Measurements from ENCODE around the gene DPP10. TPM values are rescaled to one million over a fixed set of nuclear protein-coding genes. Genes with fewer than 3 reads are reported as not detected.
A peak's percentile ranks its signal among the peaks of the same experiment; 100 is the strongest.

DPP10 gene
- total RNA-seq (ENCODE audit: low replicate concordance): 3.4 and 6.5 TPM in 2 replicates

DNA sequence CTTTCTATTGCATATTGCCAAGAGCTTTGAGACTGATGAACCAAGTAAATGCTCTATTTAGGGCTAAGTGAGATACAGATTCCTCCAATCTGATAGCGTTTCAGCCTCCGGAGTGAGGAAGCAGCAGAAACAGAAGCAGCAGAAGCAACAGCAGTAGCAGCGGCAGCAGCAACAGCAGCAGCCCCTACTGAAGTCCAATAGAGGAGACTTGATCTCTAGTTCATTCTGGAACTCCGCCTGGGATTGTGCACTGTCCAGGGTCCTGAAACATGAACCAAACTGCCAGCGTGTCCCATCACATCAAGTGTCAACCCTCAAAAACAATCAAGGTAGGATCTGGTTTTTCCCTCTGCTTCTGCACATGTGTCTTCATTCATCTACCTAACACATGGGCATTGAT lies at the start of gene DPP10:
TSS of gene DPP10 (plus strand) at position 132 of the 400 bp plus-strand sequence.
- Histone ChIP-seq H3K9me3 (ENCODE audit: low read depth) (no peaks in the 10 kb centered on the region), H3K4me3 (peak within 1 kb of the TSS; percentile 1), H4K20me1 (ENCODE audit: low read depth) (no peaks in the 10 kb centered on the region), H3K36me3 (no peaks in the 10 kb centered on the region), H3K27me3 (no peaks in the 10 kb centered on the region), H3K4me1 (no peaks in the 10 kb centered on the region), H3K4me2 (peak within 1 kb of the TSS; percentile 43), H2AFZ (replicated peaks) (no peak within 1 kb of the TSS), H3K79me2 (ENCODE audit: low read depth) (no peaks in the 10 kb centered on the region), H3K9ac (no peak within 1 kb of the TSS), H3F3A (ENCODE audit: low read depth) (no peaks in the 10 kb centered on the region), H3K27ac (no peak within 1 kb of the TSS)
- Mint-ChIP-seq H3K27ac (no peak within 1 kb of the TSS), H3K36me3 (no peaks in the 10 kb centered on the region), H3K4me3 (no peak within 1 kb of the TSS), H3K4me1 (no peaks in the 10 kb centered on the region), H3K9me3 (no peaks in the 10 kb centered on the region), H3K27me3 (ENCODE audit: insufficient read depth, low read depth) (peaks cover 2% of the 10 kb centered on the region)
- peak; percentile 82 for DNase-seq (ENCODE audit: low spot score)
- TF ChIP-seq EZH2 (IDR thresholded peaks at IDR 0.05): no peak
- no peak for TF ChIP-seq EZH2phosphoT487 (IDR thresholded peaks at IDR 0.05)
- TF ChIP-seq, protein P1, sequence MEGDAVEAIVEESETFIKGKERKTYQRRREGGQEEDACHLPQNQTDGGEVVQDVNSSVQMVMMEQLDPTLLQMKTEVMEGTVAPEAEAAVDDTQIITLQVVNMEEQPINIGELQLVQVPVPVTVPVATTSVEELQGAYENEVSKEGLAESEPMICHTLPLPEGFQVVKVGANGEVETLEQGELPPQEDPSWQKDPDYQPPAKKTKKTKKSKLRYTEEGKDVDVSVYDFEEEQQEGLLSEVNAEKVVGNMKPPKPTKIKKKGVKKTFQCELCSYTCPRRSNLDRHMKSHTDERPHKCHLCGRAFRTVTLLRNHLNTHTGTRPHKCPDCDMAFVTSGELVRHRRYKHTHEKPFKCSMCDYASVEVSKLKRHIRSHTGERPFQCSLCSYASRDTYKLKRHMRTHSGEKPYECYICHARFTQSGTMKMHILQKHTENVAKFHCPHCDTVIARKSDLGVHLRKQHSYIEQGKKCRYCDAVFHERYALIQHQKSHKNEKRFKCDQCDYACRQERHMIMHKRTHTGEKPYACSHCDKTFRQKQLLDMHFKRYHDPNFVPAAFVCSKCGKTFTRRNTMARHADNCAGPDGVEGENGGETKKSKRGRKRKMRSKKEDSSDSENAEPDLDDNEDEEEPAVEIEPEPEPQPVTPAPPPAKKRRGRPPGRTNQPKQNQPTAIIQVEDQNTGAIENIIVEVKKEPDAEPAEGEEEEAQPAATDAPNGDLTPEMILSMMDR (IDR thresholded peaks at IDR 0.05): no peak

DNA sequence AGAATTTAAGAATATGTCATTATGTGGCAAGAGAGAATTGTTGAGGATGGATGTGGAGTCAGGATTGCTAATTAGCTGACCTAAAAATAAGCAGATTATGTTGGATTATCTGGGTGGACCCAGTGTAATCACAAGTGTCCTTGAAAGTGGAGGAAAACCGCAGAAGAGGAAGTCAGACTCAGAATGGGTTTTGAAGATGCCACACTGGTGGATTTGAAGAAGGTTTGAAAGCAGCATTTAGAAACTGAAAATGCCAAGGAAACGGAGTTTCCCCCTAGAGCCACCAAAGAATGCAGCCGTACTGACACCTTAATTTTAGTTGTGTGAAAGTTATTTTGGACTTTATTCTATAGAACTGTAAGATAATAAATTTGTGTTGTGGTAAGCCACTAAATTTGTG lies 41.6 kb upstream of the DPP10 start:
- no peak for DNase-seq (ENCODE audit: low spot score)
- H3K9me3 ChIP-seq (ENCODE audit: low read depth): no peaks in the 10 kb centered on the region
- H3F3A ChIP-seq (ENCODE audit: low read depth): no peaks in the 10 kb centered on the region
- Mint-ChIP-seq H3K27me3 (ENCODE audit: insufficient read depth, low read depth) (peaks cover 3% of the 10 kb centered on the region), H3K9me3 (no peaks in the 10 kb centered on the region), H3K4me3 (no peak overlapping the region), H3K36me3 (no peaks in the 10 kb centered on the region), H3K4me1 (no peaks in the 10 kb centered on the region), H3K27ac (no peak overlapping the region)
- H4K20me1 ChIP-seq (ENCODE audit: low read depth): no peaks in the 10 kb centered on the region
- H3K27me3 ChIP-seq: no peaks in the 10 kb centered on the region
- no peaks in the 10 kb centered on the region for H3K79me2 ChIP-seq (ENCODE audit: low read depth)
- no peaks in the 10 kb centered on the region for H3K36me3 ChIP-seq
- H2AFZ ChIP-seq (replicated peaks): no peak overlapping the region
- no peak overlapping the region for H3K4me2 ChIP-seq
- no peak overlapping the region for H3K27ac ChIP-seq
- no peaks in the 10 kb centered on the region for H3K4me1 ChIP-seq
- no peak overlapping the region for H3K9ac ChIP-seq
- TF ChIP-seq EZH2phosphoT487 (IDR thresholded peaks at IDR 0.05): no peak
- TF ChIP-seq, protein P1 (IDR thresholded peaks at IDR 0.05): no peak
- TF ChIP-seq EZH2 (IDR thresholded peaks at IDR 0.05): no peak
- no peak overlapping the region for H3K4me3 ChIP-seq

DNA sequence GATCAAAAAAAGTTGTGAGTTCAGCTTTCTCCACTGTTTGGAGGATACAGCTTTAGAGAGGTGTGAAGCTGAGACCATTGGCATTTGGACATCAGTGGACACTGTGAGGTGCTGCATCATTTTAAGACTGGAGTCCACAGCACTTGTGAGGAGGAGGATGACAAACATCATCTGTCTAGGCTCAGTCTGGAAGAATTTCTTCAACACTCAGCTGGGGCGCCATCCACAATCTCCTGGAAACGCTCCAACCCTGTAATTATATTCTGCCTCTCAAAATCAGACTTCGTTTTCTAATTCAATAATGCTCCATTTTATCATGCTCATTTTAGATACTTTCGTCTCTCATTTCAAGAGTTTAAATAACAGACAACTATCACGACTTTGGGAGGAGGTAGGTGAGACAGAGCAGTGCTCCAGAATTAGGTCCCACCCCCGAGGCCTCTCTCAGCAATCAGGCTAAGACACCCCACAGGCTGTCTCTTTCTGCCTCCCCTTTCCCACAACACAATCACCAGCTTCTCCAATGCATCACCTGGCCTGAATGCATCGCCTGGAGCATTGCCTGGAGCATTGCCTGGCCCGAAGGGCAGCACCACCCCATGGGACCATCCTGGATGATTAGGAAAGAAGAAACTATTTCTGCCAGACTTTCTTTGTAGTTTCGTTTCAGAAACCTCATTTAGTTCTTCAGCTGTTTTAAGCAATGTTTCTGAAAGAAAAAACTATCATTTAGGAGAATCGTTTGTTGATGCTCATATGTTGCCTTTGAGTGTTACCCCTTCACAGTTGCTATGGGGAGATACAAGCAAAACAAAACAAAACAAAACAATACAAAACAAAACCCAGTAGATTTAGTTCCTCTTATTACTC lies 37.0 kb upstream of the DPP10 start:
- Histone ChIP-seq H3K9me3 (ENCODE audit: low read depth) (no peaks in the 10 kb centered on the region), H3K9ac (no peak overlapping the region), H3K4me2 (no peak overlapping the region), H3K79me2 (ENCODE audit: low read depth) (no peaks in the 10 kb centered on the region), H3K36me3 (no peaks in the 10 kb centered on the region), H2AFZ (replicated peaks) (no peak overlapping the region), H3K27me3 (no peaks in the 10 kb centered on the region), H3K27ac (no peak overlapping the region), H3K4me3 (no peak overlapping the region), H3F3A (ENCODE audit: low read depth) (no peaks in the 10 kb centered on the region), H4K20me1 (ENCODE audit: low read depth) (no peaks in the 10 kb centered on the region), H3K4me1 (no peaks in the 10 kb centered on the region)
- Mint-ChIP-seq H3K4me3 (no peak overlapping the region), H3K27me3 (ENCODE audit: insufficient read depth, low read depth) (no peaks in the 10 kb centered on the region), H3K27ac (no peak overlapping the region), H3K9me3 (peaks cover 9% of the 10 kb centered on the region), H3K4me1 (no peaks in the 10 kb centered on the region), H3K36me3 (no peaks in the 10 kb centered on the region)
- no peak for DNase-seq (ENCODE audit: low spot score)
- TF ChIP-seq EZH2phosphoT487 (IDR thresholded peaks at IDR 0.05) (no peak), EZH2 (IDR thresholded peaks at IDR 0.05) (no peak)
- TF ChIP-seq, protein P1 (IDR thresholded peaks at IDR 0.05): no peak

All from neural progenitor cell (in vitro differentiated cells).